Neural crest cell (in vitro differentiated cells): ENCODE results near the gene LPAR3. TPM values are rescaled to one million over a fixed set of nuclear protein-coding genes. Genes with fewer than 3 reads are reported as not detected.
"Not testable (repeated sequence)": the region's sequence is repeated elsewhere in the genome, so short reads cannot be mapped to it uniquely, and the experiment has no call there.

Source experiments
- DNase-seq: peaks from one replicate; pipeline ENCODE4 v3.0.0; 2021; ENCODE audit warnings: low read depth, mixed read lengths, low spot score
- H3K27ac Mint-ChIP-seq: one replicate; pipeline ENCODE4 v1.8.0; 2021; ENCODE audit warnings: mild to moderate bottlenecking, mixed read lengths; ENCODE audit not compliant: unreplicated experiment
- H3K27me3 Mint-ChIP-seq: 2 replicates; pipeline ENCODE4 v1.8.0; 2021; ENCODE audit warnings: low read depth, mild to moderate bottlenecking, mixed read lengths
- H3K36me3 Mint-ChIP-seq: 2 replicates; pipeline ENCODE4 v1.8.0; 2021; ENCODE audit warnings: low read depth, mild to moderate bottlenecking, mixed read lengths
- H3K4me1 Mint-ChIP-seq: 2 replicates; pipeline ENCODE4 v1.8.0; 2021; ENCODE audit warnings: mixed read lengths
- H3K4me3 Mint-ChIP-seq: one replicate; pipeline ENCODE4 v1.8.0; 2021; ENCODE audit warnings: mild to moderate bottlenecking, mixed read lengths
- H3K9me3 Mint-ChIP-seq: 2 replicates; pipeline ENCODE4 v1.8.0; 2021; ENCODE audit warnings: mixed read lengths
- CTCF ChIP-seq: fragments of 200-600 bp; sonication (generic); conservative IDR thresholded peaks from 2 replicates; pipeline ENCODE4 v1.5.0; 2021; ENCODE audit warnings: antibody characterized with exemption, mild to moderate bottlenecking
- total RNA-seq: library from RNA; stranded (reverse); gene quantifications from 2 replicates; pipeline ENCODE4 v1.2.1, GENCODE V29; 2021

LPAR3 gene
- total RNA-seq, 1 donor from 2014 or later: 1.3 TPM

GRCh38 chr1:84916897-84917296, 23.9 kb upstream of the LPAR3 start:
- H3K27me3 Mint-ChIP-seq: peaks cover 9% of the 10 kb centered on the region
- H3K9me3 Mint-ChIP-seq: no peaks in the 10 kb centered on the region
- H3K4me3 Mint-ChIP-seq: no peak overlapping the region
- no peaks in the 10 kb centered on the region for H3K4me1 Mint-ChIP-seq
- TF ChIP-seq CTCF: no peak
- no peak for DNase-seq
- no peak overlapping the region for H3K27ac Mint-ChIP-seq
- H3K36me3 Mint-ChIP-seq: no peaks in the 10 kb centered on the region

- Mint-ChIP-seq H3K27me3 (peaks cover 17% of the 10 kb centered on the region), H3K36me3 (no peaks in the 10 kb centered on the region), H3K4me3 (no peak overlapping the region), H3K27ac (no peak overlapping the region), H3K9me3 (peaks cover 4% of the 10 kb centered on the region), H3K4me1 (no peaks in the 10 kb centered on the region)
- DNase-seq: no peak
- TF ChIP-seq CTCF: no peak
Measured at GRCh38 chr1:84913555-84913892, 20.5 kb upstream of the LPAR3 start.

- Mint-ChIP-seq H3K36me3 (no peaks in the 10 kb centered on the region), H3K27me3 (peaks cover 14% of the 10 kb centered on the region), H3K9me3 (peaks cover 4% of the 10 kb centered on the region), H3K27ac (no peak overlapping the region), H3K4me3 (no peak overlapping the region), H3K4me1 (no peaks in the 10 kb centered on the region)
- DNase-seq: no peak
- no peak for TF ChIP-seq CTCF
Measured at GRCh38 chr1:84912726-84913554, 19.9 kb upstream of the LPAR3 start.

- H3K27me3 Mint-ChIP-seq: peaks cover 14% of the 10 kb centered on the region
- DNase-seq, H3K36me3 Mint-ChIP-seq: not testable (repeated sequence)
Measured at GRCh38 chr1:84908746-84909464, 15.9 kb upstream of the LPAR3 start.

GRCh38 chr1:84907095-84907827, 14.3 kb upstream of the LPAR3 start:
- Mint-ChIP-seq H3K27me3 (peaks cover 11% of the 10 kb centered on the region), H3K4me3 (no peak overlapping the region), H3K36me3 (no peaks in the 10 kb centered on the region), H3K4me1 (no peaks in the 10 kb centered on the region), H3K9me3 (peaks cover 4% of the 10 kb centered on the region), H3K27ac (no peak overlapping the region)
- no peak for TF ChIP-seq CTCF
- DNase-seq: no peak

More at GRCh38 chr1:84908746-84909464, 15.9 kb upstream of the LPAR3 start:
- not testable (repeated sequence) for H3K4me1 Mint-ChIP-seq, H3K4me3 Mint-ChIP-seq, H3K9me3 Mint-ChIP-seq, H3K27ac Mint-ChIP-seq

GRCh38 chr1:84902727-84903126, 9.7 kb upstream of the LPAR3 start:
- not testable (repeated sequence) for H3K27me3 Mint-ChIP-seq, H3K4me1 Mint-ChIP-seq, H3K4me3 Mint-ChIP-seq, DNase-seq, H3K9me3 Mint-ChIP-seq, H3K36me3 Mint-ChIP-seq, H3K27ac Mint-ChIP-seq
